GM10266 (cell line): ENCODE measurements around the gene UBE2E1.
"Not testable (repeated sequence)": the region's sequence is repeated elsewhere in the genome, so short reads cannot be mapped to it uniquely, and the experiment has no call there.

Experiments used
- DNase-seq: peaks from one replicate; pipeline ENCODE4 v3.0.0; 2012; ENCODE audit errors: extremely low spot score
- CTCF ChIP-seq: IDR thresholded peaks from 2 replicates; pipeline ENCODE4 v1.5.1; 2012; ENCODE audit warnings: mild to moderate bottlenecking, low read depth; ENCODE audit not compliant: control insufficient read depth, insufficient read depth; ENCODE audit errors: missing control alignments

Gene UBE2E1

GRCh38 chr3:23845326-23846216, 39.8 kb downstream of the UBE2E1 start:
- no peak for TF ChIP-seq CTCF
- DNase-seq = no peak

DNA sequence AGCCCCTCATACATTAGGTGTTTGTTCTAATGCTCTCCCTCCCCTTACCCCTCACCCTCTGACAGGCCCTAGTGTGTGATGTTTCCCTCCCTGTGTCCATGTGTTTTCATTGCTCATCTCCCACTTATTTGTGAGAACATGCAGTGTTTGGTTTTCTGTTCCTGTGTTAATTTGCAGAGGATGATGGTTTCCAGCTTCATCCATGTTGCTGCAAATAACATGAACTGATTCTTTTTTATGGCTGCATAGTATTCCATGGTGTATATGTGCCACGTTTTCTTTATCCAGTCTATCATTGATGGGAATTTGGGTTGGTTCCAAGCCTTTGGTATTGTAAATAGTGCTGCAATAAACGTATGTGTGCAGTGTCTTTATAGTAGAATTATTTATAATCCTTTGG, 43.7 kb downstream of the UBE2E1 start:
- not testable (repeated sequence) for DNase-seq

DNA sequence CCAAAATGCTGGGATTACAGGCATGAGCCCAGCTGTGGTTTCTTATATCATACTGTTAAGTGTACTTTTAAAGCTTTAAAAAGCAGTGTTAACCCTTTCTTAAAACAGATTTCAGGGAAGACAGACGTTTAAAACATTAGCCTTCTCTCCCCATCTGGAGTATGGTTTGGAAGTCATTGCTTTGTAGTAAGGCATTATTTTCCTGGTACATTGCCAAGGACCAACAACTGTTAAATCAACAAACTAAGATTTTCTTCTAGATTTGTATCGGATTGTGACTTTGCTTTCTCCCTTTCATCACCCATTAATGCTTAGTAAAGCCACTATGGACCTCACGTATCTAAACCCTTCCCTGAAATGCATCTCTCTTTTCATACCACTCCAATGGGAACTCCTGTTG, 50.5 kb downstream of the UBE2E1 start:
- no peak for TF ChIP-seq CTCF
- no peak for DNase-seq

DNA sequence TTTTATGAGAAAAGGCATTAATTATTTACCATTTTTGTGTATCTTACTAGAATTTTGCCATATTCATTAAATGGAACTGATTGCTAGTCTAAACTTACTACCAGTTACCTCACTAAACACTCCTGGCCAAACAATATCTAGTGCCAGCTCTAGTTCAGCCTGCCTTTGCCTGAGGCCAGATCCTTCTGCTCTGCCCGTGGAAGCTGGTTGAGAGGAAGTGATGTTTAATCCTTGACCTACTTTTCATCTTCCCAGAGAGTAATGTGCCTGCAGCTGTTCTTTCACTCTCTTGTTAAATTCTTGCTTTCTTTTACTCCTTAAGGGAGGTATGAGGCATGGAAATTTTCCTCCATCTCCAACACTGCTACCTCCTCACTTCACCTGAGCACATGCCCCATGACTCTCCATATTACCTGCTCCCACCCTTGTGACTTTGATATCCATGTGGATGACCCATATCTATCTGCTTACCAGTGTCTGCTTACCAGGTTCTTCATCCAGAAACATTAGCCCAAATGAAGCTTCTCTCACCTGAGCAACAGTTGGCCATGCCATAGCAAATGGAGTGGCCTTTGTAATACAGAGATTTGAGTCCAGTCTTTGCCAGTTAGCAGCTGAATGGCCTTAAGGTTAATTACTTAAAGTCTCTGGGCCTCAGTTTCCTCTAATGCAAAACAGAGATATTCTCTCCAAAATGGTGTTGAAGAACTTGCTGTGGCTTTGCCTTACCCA, 53.4 kb downstream of the UBE2E1 start:
- DNase-seq = no peak

GRCh38 chr3:23859839-23860382, 54.2 kb downstream of the UBE2E1 start:
- no peak for TF ChIP-seq CTCF
- no peak for DNase-seq

More for the DNA sequence above, 53.4 kb downstream of the UBE2E1 start:
- TF ChIP-seq CTCF = no peak

DNA sequence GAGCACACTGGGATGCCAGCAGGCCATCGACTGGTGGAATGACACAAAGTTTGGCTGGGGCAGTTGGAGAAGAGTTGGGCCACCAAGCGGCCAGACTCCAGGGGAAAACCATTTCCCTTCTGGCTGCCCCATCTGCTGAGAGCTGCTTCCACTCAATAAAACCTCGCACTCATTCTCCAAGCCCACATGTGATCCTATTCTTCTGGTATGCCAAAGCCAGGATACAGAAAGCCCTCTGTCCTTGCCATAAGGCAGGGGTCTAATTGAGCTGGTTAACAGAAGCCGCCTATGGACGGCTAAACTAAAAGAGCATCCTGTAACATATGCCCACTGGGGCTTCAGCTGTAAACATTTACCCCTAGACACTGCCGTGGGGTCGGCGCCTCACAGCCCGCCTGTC, 55.9 kb downstream of the UBE2E1 start:
- DNase-seq = no peak
- no peak for TF ChIP-seq CTCF

GRCh38 chr3:23863060-23863459, 57.3 kb downstream of the UBE2E1 start:
- TF ChIP-seq CTCF = no peak
- DNase-seq = no peak
